ENCODE measurements around the gene PDE11A. TPM values are rescaled to one million over a fixed set of nuclear protein-coding genes. Genes with fewer than 3 reads are reported as not detected.

Gene PDE11A
- total RNA-seq, 1 experiment from 2014 or later: 0.13 TPM

DNA sequence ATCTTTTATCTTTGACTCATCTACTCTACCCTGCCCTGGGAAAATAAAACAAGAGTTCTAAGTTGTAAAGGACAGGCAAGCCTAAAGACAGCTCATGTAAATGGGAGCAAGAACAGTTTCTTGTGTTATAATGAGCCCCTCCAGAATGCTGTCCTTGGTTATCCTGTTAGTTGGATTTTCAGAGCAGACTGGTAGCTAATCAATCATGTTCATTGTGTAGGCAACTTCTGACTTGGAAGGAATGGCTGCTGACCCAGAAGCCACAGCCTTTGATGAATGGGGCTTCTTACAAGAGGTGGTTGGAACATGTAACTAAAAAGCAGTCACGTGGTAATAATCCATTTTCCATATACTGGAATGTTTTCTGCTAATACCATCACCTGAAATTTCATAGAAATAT lies 425.8 kb downstream of the PDE11A start:
- Histone ChIP-seq H3K27ac (ENCODE audit: insufficient read length, low read depth, low read length) (no peak overlapping the region), H2BK5ac (ENCODE audit: insufficient read length, low read length) (no peak overlapping the region), H3K9me3 (ENCODE audit: control insufficient read depth, low read depth, low read length) (no peaks in the 10 kb centered on the region), H2BK12ac (ENCODE audit: insufficient read length, low read depth, low read length) (no peak overlapping the region), H3K79me2 (ENCODE audit: insufficient read depth, low read length) (no peaks in the 10 kb centered on the region), H3K18ac (ENCODE audit: insufficient read length, low read depth, low read length) (no peak overlapping the region), H3T11ph (ENCODE audit: low read length) (no peak overlapping the region), H3K79me1 (ENCODE audit: insufficient read depth, low read depth, low read length, poor library complexity, severe bottlenecking) (no peaks in the 10 kb centered on the region), H3K14ac (ENCODE audit: insufficient read depth, low read length) (no peak overlapping the region), H3K4ac (ENCODE audit: low read depth, low read length) (no peak overlapping the region), H4K8ac (replicated peaks; ENCODE audit: insufficient read length, low read depth, low read length) (no peak overlapping the region), H4K20me1 (ENCODE audit: control insufficient read depth, insufficient read depth, insufficient read length) (no peaks in the 10 kb centered on the region), H4K5ac (ENCODE audit: insufficient read length, low read depth, low read length) (no peak overlapping the region), H3K4me2 (ENCODE audit: insufficient read depth, insufficient read length, low read length) (no peak overlapping the region), H4K91ac (ENCODE audit: insufficient read length, low read depth, low read length) (no peak overlapping the region), H2AFZ (ENCODE audit: low read length) (no peak overlapping the region), H2BK20ac (ENCODE audit: low read depth, low read length, poor library complexity, severe bottlenecking) (no peak overlapping the region), H3K4me1 (ENCODE audit: insufficient read depth, low read length) (no peaks in the 10 kb centered on the region; the same call in 1 of the 2 replicates), H2BK15ac (ENCODE audit: low read depth, low read length) (no peak overlapping the region), H3K27me3 (ENCODE audit: insufficient read depth, low read length) (no peaks in the 10 kb centered on the region), H3K56ac (ENCODE audit: insufficient read length, low read depth, low read length) (no peak overlapping the region), H3K9ac (ENCODE audit: extremely low read depth, insufficient read length, low read length) (no peak overlapping the region), H3K23me2 (ENCODE audit: insufficient read length, low read depth, low read length, poor library complexity, severe bottlenecking) (no peaks in the 10 kb centered on the region), H2BK120ac (ENCODE audit: low read depth, low read length, poor library complexity, severe bottlenecking) (no peak overlapping the region), H2AK5ac (ENCODE audit: insufficient read length, low read length) (no peak overlapping the region), H3K23ac (ENCODE audit: insufficient read length, low read depth, low read length) (no peak overlapping the region)
- H3K36me3 Mint-ChIP-seq (ENCODE audit: insufficient read depth in 1 of 3, low read depth in 3 of 3): peaks cover 0 to 14% (median 9%) of the 10 kb centered on the region in 3 experiments; a peak in 4 of 7 replicates
- peaks cover 9 to 10% of the 10 kb centered on the region in 2 experiments for H3K4me1 Mint-ChIP-seq
- no CpG with 5 or more reads among the region's 1 CpG for WGBS (ENCODE audit: extremely low coverage, insufficient read length, low lambda C conversion rate)
- TF ChIP-seq, protein P1, sequence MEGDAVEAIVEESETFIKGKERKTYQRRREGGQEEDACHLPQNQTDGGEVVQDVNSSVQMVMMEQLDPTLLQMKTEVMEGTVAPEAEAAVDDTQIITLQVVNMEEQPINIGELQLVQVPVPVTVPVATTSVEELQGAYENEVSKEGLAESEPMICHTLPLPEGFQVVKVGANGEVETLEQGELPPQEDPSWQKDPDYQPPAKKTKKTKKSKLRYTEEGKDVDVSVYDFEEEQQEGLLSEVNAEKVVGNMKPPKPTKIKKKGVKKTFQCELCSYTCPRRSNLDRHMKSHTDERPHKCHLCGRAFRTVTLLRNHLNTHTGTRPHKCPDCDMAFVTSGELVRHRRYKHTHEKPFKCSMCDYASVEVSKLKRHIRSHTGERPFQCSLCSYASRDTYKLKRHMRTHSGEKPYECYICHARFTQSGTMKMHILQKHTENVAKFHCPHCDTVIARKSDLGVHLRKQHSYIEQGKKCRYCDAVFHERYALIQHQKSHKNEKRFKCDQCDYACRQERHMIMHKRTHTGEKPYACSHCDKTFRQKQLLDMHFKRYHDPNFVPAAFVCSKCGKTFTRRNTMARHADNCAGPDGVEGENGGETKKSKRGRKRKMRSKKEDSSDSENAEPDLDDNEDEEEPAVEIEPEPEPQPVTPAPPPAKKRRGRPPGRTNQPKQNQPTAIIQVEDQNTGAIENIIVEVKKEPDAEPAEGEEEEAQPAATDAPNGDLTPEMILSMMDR (conservative IDR thresholded peaks at IDR 0.05): no peak
- H3K27ac Mint-ChIP-seq: no peak overlapping the region
- H3K9me3 Mint-ChIP-seq: peaks cover 17 to 24% of the 10 kb centered on the region in 2 experiments
- peaks cover 17% of the 10 kb centered on the region for H3K27me3 Mint-ChIP-seq (ENCODE audit: low read depth)
- DNase-seq: no peak
- no peak overlapping the region for H3K4me3 Mint-ChIP-seq
